GM18505 (cell line): ENCODE measurements around the gene RANBP1.

Experiments
- ATAC-seq: cut with Tn5 transposase; IDR thresholded peaks from one replicate; pipeline ENCODE4 v1.9.1; 2021; ENCODE audit not compliant: unreplicated experiment
- POLR2A ChIP-seq: IDR thresholded peaks from 4 replicates; pipeline ENCODE4 v1.6.1; 2011; ENCODE audit warnings: borderline replicate concordance; ENCODE audit not compliant: insufficient read depth, insufficient read length; ENCODE audit errors: extremely low read depth

The RANBP1 gene

GRCh38 chr22:20165421-20165820, 49.5 kb downstream of the RANBP1 start:
- ATAC-seq: no peak
- TF ChIP-seq POLR2A: no peak

GRCh38 chr22:20165913-20166312, 50.0 kb downstream of the RANBP1 start:
- TF ChIP-seq POLR2A: no peak

GRCh38 chr22:20166703-20167102, 50.8 kb downstream of the RANBP1 start:
- no peak for TF ChIP-seq POLR2A
- no peak for ATAC-seq

More at GRCh38 chr22:20165913-20166312, 50.0 kb downstream of the RANBP1 start:
- ATAC-seq: no peak

DNA sequence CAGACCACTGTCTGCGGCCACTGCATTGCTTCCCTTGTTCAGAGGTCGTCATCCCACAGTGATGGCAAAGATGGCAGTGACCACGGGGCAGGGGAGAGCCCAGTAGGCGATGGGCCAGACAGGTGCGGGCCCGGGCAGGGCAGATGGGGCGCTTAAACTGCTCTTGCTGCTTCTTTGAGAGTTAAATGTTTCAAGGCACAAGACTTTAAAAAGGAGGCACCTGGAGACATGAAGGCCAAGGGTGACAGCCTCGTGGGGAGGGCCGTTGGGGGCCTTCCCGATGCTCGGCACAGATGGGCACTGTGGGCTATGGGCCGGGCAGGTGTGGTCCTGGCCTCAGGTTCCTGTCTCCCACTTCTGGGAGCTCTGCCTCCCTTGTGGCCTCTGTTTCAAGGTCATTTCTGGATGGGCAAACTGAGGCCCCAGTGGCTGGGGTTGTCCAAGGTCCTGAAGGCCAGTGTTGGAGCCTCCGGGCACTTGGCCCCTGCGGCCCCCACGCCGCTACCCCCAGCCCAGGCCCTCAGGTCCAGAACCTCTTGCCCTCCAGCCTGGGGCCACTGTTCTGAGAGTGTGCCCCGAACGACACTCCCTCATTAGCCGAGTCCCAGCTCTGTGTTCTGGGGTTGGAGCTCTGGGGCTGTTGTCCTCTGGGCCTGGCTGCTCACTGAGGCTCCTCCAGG, 51.9 kb downstream of the RANBP1 start:
- ATAC-seq: no peak
- no peak for TF ChIP-seq POLR2A

DNA sequence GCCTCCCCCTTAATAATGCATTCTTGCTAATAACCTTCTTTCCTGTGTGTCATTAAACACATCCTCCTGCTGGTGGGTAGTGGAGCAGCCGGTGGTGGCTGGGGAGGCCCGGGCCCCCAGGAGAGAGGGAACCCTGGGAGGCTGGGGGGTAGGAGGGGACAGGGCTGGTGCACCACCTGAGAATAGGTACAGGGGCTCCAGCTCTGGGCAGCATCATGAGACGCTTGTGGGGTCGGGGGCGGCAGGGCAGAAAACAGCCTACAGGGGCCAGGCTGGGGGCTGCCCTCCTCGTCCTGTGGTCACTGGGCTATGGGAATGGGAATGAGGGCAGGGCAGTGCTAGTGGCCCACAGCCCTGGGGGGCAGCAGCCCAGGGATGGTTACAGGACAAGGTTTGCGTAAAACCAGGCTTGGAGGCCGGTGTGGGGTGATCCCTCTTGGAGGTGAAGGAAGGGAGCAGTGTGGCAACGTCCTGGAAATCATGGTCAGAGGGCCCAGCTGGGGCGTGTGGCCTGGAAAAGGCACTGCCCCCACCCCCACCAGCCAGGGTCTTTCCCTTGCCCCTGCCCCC, 53.4 kb downstream of the RANBP1 start:
- ATAC-seq: no peak
- no peak for TF ChIP-seq POLR2A

- no peak for TF ChIP-seq POLR2A
- no peak for ATAC-seq
These were observed 54.3 kb downstream of the RANBP1 start for GRCh38 chr22:20170170-20170569.

GRCh38 chr22:20171288-20172140, 55.6 kb downstream of the RANBP1 start:
- ATAC-seq: no peak
- TF ChIP-seq POLR2A: no peak

- no peak for TF ChIP-seq POLR2A
- ATAC-seq: no peak
These were observed 56.3 kb downstream of the RANBP1 start for GRCh38 chr22:20172141-20172613.

DNA sequence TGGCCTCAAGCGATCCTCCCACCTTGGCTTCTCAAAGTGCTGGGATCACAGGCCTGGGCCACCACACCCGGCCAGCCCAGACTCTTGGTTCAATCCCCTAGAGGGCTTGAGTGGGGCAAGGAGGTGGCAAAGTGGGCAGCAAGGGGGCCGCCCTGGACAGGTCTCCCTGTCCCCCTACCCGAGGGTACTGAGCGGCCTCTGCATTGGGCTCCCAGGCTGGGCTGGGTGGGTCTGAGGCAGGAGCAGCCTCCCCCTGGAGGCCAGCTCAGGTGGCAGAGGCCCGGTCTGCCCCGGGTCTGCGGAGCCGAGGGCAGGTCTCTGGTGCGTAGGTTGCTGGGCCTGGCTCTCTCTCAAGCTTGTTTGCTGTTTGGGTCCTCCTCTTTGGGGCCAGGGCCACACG, 57.3 kb downstream of the RANBP1 start:
- no peak for TF ChIP-seq POLR2A
- ATAC-seq: no peak

GRCh38 chr22:20173772-20174171, 57.9 kb downstream of the RANBP1 start:
- no peak for ATAC-seq
- no peak for TF ChIP-seq POLR2A

- TF ChIP-seq POLR2A: no peak
- ATAC-seq: no peak
These were observed 59.1 kb downstream of the RANBP1 start for GRCh38 chr22:20174785-20175596.

DNA sequence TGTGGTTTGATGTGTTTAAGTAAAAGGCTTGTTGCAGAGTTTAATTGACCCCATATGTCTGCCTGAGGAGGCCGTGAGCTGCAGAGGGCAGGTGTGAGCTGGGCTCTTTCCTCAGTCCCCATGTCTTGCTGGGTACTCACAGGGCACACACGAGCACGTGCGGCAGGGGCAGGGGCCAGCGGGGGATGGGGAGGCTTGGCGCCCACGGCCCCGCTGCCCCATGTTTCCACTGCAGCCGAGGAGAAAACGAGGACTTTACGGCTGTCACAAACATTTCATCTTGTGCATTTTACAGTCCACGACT, 59.6 kb downstream of the RANBP1 start:
- no peak for ATAC-seq
- no peak for TF ChIP-seq POLR2A
